ENCODE data around the gene VSIG10. TPM values are rescaled to one million over a fixed set of nuclear protein-coding genes. Genes with fewer than 3 reads are reported as not detected.

VSIG10 gene
- total and polyA plus RNA-seq, 2 experiments from 2014 or later: 12.0 to 21.0 TPM

DNA sequence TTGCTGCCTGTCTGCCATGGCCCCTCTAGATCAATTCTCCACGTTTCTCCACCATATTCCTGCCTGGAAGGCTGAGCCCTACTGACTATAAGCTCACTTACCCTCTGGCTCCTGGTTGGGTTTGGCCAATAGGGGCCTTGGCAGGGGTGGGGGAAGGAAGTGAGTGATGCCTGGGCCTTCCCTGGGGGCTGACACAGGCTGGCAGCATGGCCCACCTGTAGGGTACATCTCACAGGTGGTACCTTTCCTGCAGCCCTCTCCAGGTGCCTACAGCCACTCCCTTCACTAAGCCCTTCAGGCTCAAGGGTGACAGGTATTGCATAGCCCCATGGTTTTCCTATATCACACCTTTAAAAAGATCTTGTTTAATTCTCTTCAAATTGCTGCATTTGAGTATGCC, 83.8 kb downstream of the VSIG10 start:
- WGBS (ENCODE audit: low lambda C conversion rate, missing lambda C conversion rate): 93% methylated on average over 1 of the region's 1 CpG
- H2AFZ ChIP-seq: no peak overlapping the region
- no peak for DNase-seq (ENCODE audit: low spot score)
- H4K20me1 ChIP-seq (ENCODE audit: insufficient read depth, poor library complexity, severe bottlenecking): no peaks in the 10 kb centered on the region
- H3K36me3 ChIP-seq (replicated peaks; ENCODE audit: insufficient read depth, low read depth): no peaks in the 10 kb centered on the region
- no peak overlapping the region for H3K27ac ChIP-seq
- no peaks in the 10 kb centered on the region for H3K27me3 ChIP-seq
- H3K9me2 ChIP-seq (replicated peaks; ENCODE audit: insufficient read depth): no peaks in the 10 kb centered on the region
- H3K4me2 ChIP-seq: no peak overlapping the region
- H3K4me3 ChIP-seq: no peak overlapping the region
- peaks cover 5% of the 10 kb centered on the region for H3K4me1 ChIP-seq (ENCODE audit: insufficient read depth)
- no peaks in the 10 kb centered on the region for H3K9me3 ChIP-seq (ENCODE audit: low read depth)
- H3K79me2 ChIP-seq: peaks cover 17% of the 10 kb centered on the region
- TF ChIP-seq, protein P1, sequence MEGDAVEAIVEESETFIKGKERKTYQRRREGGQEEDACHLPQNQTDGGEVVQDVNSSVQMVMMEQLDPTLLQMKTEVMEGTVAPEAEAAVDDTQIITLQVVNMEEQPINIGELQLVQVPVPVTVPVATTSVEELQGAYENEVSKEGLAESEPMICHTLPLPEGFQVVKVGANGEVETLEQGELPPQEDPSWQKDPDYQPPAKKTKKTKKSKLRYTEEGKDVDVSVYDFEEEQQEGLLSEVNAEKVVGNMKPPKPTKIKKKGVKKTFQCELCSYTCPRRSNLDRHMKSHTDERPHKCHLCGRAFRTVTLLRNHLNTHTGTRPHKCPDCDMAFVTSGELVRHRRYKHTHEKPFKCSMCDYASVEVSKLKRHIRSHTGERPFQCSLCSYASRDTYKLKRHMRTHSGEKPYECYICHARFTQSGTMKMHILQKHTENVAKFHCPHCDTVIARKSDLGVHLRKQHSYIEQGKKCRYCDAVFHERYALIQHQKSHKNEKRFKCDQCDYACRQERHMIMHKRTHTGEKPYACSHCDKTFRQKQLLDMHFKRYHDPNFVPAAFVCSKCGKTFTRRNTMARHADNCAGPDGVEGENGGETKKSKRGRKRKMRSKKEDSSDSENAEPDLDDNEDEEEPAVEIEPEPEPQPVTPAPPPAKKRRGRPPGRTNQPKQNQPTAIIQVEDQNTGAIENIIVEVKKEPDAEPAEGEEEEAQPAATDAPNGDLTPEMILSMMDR (IDR thresholded peaks at IDR 0.05; ENCODE audit: poor library complexity): no peak
- TF ChIP-seq EZH2 (IDR thresholded peaks at IDR 0.05; ENCODE audit: borderline replicate concordance) (no peak), EZH2phosphoT487 (IDR thresholded peaks at IDR 0.05; ENCODE audit: low read depth, severe bottlenecking, unreplicated experiment) (no peak)

DNA sequence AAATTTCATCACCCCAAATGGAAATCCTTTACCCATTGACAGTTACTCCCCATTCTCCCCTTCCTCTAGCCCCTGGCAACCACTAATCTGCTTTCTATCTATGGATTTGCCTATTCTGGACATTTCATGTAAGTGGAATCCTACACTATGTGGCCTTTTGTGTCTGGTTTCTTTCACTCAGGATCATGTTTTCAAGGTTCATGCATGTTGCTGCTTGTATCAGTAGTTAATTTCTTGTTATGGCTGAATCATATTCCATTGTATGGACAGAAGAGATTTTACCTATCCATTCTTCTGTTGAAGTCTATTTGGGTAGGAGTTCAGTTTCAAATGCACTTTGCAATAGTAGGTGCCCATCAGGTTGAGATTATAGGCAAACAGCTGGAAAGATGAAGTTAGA, 85.9 kb downstream of the VSIG10 start:
- Histone ChIP-seq H3K27ac (no peak overlapping the region), H3K4me3 (no peak overlapping the region), H3K36me3 (replicated peaks; ENCODE audit: insufficient read depth, low read depth) (no peaks in the 10 kb centered on the region), H3K9me3 (ENCODE audit: low read depth) (no peaks in the 10 kb centered on the region), H4K20me1 (ENCODE audit: insufficient read depth, poor library complexity, severe bottlenecking) (no peaks in the 10 kb centered on the region), H2AFZ (no peak overlapping the region), H3K79me2 (peaks cover 17% of the 10 kb centered on the region), H3K9me2 (replicated peaks; ENCODE audit: insufficient read depth) (no peaks in the 10 kb centered on the region), H3K27me3 (no peaks in the 10 kb centered on the region), H3K4me2 (peak overlapping the region; percentile 86), H3K4me1 (ENCODE audit: insufficient read depth) (peaks cover 5% of the 10 kb centered on the region)
- no peak for DNase-seq (ENCODE audit: low spot score)
- TF ChIP-seq, protein P1 (IDR thresholded peaks at IDR 0.05; ENCODE audit: poor library complexity): no peak
- TF ChIP-seq EZH2phosphoT487 (IDR thresholded peaks at IDR 0.05; ENCODE audit: low read depth, severe bottlenecking, unreplicated experiment): no peak
- TF ChIP-seq EZH2 (IDR thresholded peaks at IDR 0.05; ENCODE audit: borderline replicate concordance): no peak

DNA sequence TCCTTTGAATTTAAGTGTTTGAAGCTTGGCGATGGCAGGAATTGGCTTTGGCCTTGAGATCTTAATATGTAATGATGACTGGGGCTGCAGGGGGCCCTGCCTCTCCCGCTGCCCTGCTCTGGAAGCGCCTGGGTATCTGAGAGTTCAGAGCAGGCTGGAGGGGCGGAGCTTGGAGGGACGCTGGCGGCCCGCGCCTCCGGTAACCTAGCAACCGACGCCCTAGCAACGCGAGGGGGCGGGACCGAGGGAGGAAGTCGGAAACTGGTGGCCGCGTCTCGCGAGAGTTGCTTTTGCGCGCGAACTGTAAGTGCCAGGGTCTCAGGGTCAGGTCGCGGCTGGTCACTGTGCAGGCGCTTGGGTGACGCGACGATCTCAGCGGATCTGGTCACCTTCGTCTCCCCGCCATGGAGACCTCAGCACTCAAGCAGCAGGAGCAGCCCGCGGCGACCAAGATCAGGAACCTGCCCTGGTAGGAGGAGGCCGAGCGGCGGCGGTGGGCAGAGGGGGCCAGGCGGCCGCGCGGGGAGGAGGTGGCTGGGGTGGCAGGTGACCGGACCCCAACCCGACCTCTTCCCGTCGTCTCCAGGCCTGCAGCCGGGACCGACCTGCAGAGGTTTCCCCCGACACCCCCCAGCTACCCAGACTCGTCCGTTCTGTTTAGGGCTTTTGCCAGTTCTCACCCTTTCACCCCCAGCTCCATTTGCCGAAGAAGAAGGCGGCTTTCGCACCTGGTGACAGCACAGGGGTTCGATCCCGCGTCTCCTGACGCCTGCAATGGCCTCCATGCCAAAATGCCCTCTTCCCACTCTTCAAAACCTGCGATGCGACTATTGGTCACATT, 87.2 kb downstream of the VSIG10 start, which contains the start of gene RFC5:
RFC5 (plus strand) TSS at position 280 of the 841 bp plus-strand sequence; CDS start at position 405, 125 bp downstream.
- H3K27me3 ChIP-seq: no peaks in the 10 kb centered on the region
- peak within 1 kb of the TSS; percentile 86 for H3K4me2 ChIP-seq
- peak; percentile 100 for DNase-seq (ENCODE audit: low spot score)
- no peaks in the 10 kb centered on the region for H3K36me3 ChIP-seq (replicated peaks; ENCODE audit: insufficient read depth, low read depth)
- H2AFZ ChIP-seq: peak within 1 kb of the TSS; percentile 72
- 2% methylated on average over 44 of the region's 61 CpGs for WGBS (ENCODE audit: low lambda C conversion rate, missing lambda C conversion rate)
- no peak within 1 kb of the TSS for H3K27ac ChIP-seq
- H3K9me2 ChIP-seq (replicated peaks; ENCODE audit: insufficient read depth): no peaks in the 10 kb centered on the region
- H3K4me1 ChIP-seq (ENCODE audit: insufficient read depth): peaks cover 5% of the 10 kb centered on the region
- TF ChIP-seq EZH2phosphoT487 (IDR thresholded peaks at IDR 0.05; ENCODE audit: low read depth, severe bottlenecking, unreplicated experiment) (no peak), EZH2 (IDR thresholded peaks at IDR 0.05; ENCODE audit: borderline replicate concordance) (no peak)
- TF ChIP-seq, protein P1 (IDR thresholded peaks at IDR 0.05; ENCODE audit: poor library complexity): no peak
- H4K20me1 ChIP-seq (ENCODE audit: insufficient read depth, poor library complexity, severe bottlenecking): no peaks in the 10 kb centered on the region
- H3K79me2 ChIP-seq: peaks cover 17% of the 10 kb centered on the region
- H3K4me3 ChIP-seq: peak within 1 kb of the TSS; percentile 61
- H3K9me3 ChIP-seq (ENCODE audit: low read depth): no peaks in the 10 kb centered on the region
